CD4-positive, alpha-beta T cell treated with Interleukin-1 beta for 1 hour (primary cell): ENCODE data around the gene ABCB8.
"Not testable (repeated sequence)": the region's sequence is repeated elsewhere in the genome, so short reads cannot be mapped to it uniquely, and the experiment has no call there.

Experiments
- DNase-seq, 2 donors: peaks; one replicate each; pipeline ENCODE4 v3.0.0-alpha.2; 2020 to 2022

ABCB8 gene

DNA sequence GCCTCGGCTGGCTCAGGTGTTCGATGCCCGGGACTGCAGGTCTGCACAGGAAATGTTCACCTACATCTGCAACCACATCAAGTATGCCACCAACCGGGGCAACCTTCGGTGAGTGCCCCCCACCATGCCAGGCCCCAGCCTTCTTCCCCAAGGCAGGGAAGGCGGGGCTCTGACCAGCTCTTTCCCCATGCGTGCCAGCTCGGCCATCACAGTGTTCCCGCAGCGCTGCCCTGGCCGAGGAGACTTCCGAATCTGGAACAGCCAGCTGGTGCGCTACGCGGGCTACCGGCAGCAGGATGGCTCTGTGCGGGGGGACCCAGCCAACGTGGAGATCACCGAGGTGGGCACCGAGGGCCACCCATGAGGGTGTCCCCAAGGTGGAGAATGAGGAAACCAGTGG, 29.9 kb upstream of the ABCB8 start:
- no peak for DNase-seq

DNA sequence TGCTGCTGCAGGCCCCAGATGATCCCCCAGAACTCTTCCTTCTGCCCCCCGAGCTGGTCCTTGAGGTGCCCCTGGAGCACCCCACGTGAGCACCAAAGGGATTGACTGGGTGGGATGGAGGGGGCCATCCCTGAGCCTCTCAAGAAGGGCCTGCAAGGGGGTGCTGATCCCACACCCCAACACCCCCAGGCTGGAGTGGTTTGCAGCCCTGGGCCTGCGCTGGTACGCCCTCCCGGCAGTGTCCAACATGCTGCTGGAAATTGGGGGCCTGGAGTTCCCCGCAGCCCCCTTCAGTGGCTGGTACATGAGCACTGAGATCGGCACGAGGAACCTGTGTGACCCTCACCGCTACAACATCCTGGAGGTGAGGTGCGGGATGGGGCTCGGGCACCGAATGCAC, 29.2 kb upstream of the ABCB8 start:
- no peak for DNase-seq

DNA sequence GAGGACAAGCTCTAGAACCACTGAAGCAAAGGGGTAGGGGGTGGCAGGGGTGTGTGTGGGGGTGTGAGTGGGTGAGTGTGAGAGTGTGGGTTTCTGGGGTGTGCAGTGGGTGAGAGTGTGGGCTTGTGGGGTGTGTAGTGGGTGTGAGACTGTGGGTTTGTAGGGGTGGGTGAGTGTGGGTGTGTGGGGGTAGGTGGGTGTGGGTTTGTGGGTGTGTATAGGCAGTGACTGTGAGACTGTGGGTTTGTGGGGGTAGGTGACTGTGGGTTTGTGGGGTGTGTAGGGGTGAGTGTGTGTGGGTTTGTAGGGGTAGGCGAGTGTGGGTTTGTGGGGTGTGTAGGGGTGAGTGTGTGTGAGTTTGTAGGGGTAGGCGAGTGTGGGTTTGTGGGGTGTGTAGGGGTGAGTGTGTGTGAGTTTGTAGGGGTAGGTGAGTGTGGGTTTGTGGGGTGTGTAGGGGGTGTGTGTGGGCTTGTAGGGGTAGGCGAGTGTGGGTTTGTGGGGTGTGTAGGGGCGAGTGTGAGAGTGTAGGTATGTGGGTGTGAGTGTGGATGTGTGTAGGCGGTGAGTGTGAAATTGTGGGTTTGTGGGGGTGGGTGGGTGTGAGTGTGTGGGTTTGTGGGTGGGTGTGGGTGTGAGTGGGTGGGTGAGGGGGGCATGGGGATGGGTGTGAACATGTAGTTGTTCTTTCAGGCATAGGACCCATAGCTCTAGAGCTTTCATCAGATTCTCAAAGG, 28.6 kb upstream of the ABCB8 start:
- peak; percentile 48 to 54 for DNase-seq

DNA sequence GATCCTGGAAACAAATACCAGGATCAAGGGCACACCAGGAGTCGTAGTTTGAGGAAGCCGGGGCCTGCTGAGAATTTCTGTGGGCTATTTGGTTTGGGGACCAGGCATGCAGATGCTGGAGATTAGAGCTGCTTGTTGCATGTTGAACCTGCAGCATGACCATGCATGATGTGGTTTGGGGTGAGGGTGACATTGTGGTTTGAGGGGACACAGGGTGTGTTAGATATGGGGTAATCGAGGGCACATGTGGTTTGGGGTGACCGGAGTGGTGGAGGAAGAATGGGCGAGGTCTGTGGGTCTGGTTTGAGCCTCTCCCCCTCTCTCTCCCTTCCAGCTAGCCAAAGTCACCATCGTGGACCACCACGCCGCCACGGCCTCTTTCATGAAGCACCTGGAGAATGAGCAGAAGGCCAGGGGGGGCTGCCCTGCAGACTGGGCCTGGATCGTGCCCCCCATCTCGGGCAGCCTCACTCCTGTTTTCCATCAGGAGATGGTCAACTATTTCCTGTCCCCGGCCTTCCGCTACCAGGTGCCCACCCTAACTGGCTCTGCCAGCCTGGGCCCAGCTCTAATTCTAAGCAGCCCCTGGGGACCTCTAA, 27.3 kb upstream of the ABCB8 start:
- DNase-seq, result no peak

DNA sequence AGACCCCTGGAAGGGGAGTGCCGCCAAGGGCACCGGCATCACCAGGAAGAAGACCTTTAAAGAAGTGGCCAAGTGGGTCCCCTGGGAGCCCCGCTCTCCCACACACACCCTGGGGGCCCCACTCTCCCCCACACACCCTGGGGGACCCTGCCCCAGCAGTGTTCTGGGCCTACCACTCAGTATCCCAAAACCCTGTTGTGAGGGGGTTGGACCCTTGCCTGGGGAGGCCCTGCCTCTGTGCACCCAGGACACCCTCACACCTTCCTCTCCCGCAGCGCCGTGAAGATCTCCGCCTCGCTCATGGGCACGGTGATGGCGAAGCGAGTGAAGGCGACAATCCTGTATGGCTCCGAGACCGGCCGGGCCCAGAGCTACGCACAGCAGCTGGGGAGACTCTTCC, 26.7 kb upstream of the ABCB8 start:
- DNase-seq, result no peak

DNA sequence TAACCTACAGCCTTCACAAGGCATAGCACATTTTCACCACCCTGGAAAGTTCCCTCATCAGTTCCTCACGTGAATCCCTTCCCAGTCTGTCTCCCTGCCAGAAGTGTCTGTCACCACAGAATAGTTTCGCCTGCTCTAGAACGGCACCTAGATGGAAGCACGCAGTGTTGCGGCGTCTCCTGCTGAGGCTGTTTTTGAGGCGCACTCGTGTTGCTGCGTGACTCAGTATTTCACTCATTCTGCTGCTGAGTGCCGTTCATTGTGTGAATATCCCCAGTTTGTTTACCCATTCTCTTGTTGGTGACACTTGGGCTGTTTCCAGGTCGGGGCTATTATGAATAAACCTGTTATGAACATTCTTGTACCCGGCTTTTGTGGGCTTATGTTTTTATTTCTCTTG, 24.7 kb upstream of the ABCB8 start:
- DNase-seq, result no peak

DNA sequence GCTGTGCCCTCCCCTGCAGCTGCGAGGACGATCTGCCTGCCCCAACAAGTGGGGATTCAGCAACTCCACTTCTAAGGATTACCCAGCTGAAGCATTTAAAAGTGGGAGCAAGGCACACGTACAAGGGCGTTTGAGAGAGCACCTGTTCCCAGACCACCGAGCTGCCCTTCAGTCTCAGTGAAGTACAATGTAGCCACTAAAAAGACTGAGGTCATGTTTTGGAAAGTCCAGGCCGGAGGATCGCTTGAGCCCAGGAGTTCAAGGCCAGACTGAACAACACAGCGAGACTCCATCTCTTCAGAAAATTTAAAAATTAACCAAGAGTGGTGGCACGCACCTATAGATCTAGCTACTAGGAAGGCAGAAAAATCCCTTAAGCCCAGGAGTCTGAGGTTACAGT, 22.7 kb upstream of the ABCB8 start:
- no peak for DNase-seq

DNA sequence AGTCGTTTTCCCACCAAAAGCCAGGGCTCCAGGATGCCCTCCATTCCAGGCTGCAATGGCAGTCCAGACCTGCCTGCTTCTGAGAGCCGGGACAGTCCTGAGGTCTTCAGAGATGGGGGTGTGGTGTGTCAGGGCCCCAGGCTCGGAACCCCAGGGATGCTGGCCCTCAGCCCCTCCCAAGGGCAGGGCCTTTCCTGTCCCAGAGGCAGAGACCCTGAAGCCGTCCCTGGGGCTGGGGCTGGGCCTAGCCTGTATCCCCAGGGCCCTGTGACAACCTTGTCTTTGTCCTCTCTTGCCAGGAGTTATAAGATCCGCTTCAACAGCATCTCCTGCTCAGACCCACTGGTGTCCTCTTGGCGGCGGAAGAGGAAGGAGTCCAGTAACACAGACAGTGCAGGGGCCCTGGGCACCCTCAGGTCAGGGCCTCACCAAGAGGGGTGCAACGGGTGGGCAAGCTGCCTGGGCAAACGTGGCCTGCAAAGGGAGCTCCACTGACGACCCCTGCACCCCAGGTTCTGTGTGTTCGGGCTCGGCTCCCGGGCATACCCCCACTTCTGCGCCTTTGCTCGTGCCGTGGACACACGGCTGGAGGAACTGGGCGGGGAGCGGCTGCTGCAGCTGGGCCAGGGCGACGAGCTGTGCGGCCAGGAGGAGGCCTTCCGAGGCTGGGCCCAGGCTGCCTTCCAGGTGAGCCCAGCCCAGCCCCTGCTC, 21.5 kb upstream of the ABCB8 start:
- no peak for DNase-seq

DNA sequence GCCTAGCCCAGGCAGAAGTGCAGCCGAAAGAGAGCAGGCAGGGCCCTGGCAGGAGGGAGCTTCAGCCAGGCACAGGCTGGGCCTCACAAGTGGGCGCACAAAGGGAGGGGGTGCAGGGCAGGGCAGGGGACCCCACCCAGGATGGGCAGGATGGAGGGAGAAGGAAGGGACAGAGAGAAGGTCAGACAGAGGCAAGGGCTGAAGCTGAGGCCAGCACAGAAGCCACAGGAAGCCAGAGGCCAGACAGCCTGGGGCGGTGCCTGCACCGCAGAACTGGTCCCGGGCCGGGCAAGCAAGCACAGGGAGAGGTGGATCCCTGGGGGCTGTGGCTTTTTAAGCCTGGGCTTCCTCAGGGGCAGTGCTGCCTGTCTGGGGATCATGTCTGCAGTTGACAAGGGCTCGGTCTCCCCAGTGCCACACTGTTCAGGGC, 20.8 kb upstream of the ABCB8 start:
- no peak for DNase-seq

DNA sequence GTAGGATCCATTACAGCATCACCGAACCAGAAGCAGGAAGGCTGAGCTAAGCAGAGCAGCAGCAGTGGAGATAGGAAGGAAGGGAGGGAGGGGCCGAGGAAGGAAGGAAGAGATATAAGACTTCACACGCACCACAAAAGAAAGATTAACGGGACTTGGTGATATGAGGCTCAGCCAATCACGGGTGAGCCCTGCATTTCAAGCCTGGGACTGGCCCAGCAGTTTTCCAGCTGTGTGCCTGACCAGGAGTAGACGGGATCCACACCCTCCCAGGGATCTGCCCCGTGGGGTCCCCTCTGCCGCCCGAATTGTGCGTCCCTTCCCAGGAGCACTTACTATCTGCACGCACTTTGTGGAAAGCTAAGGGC, 20.1 kb upstream of the ABCB8 start:
- DNase-seq, result peak; percentile 25 to 62

DNA sequence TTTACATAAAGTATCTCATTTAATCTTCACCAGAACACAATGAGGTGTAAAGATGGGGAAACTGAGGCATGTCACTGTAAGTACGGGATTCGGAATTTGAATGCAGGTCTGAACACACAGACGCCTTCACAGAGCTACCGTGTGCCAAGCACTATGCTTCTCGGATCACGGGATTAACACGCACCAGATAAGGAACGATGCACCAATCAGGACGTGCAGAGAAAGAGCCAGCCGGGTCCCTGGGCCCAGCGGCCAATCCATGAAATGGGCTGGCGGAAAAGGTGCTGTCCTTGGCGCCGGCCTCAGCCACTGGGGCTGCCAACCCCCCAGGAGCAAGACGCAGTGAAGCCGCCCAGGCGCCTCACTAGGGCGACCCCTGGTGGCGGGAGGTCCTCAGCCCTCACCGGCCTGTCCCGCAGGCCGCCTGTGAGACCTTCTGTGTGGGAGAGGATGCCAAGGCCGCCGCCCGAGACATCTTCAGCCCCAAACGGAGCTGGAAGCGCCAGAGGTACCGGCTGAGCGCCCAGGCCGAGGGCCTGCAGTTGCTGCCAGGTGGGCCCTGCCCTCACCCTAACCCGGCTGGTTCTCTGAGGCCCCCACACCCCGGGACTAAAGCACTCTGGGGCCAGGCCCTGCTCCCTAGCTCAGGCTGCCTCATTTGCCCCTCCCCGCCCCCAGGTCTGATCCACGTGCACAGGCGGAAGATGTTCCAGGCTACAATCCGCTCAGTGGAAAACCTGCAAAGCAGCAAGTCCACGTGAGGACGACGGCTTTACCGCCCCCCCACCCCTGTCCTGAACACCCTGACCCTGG, 19.5 kb upstream of the ABCB8 start:
- peak; percentile 79 to 87 for DNase-seq

DNA sequence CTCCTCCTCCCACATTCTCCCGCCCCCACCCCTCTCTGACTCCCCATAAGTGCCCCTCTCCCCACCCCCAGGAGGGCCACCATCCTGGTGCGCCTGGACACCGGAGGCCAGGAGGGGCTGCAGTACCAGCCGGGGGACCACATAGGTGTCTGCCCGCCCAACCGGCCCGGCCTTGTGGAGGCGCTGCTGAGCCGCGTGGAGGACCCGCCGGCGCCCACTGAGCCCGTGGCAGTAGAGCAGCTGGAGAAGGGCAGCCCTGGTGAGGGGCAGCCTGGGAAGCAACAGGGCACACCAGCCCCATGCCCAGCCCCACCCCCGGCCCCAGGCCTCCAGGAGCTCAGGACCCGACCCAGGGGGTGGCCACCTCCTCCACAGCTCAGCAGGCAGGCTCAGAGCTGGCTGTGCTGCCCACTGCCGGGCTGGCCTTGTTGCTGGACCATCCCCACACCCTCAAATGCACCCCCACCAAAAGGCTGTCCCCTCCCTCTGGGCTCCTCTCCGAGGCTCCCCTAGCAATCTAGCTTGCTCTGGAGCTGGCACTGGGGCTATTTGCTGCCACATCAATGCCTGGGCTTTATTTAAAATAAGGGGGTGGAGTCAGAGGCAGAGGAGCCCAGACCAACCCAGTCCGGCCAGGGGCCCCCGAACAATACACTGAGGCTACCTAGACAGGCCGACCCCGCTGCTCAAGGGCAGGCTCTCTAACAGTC, 18.8 kb upstream of the ABCB8 start:
- no peak for DNase-seq

DNA sequence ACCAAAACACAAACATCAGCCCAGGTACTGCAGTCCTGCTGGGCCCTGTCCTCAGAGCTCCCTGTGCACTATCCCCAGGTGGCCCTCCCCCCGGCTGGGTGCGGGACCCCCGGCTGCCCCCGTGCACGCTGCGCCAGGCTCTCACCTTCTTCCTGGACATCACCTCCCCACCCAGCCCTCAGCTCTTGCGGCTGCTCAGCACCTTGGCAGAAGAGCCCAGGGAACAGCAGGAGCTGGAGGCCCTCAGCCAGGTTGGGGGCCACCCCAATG, 18.3 kb upstream of the ABCB8 start:
- DNase-seq, result no peak

DNA sequence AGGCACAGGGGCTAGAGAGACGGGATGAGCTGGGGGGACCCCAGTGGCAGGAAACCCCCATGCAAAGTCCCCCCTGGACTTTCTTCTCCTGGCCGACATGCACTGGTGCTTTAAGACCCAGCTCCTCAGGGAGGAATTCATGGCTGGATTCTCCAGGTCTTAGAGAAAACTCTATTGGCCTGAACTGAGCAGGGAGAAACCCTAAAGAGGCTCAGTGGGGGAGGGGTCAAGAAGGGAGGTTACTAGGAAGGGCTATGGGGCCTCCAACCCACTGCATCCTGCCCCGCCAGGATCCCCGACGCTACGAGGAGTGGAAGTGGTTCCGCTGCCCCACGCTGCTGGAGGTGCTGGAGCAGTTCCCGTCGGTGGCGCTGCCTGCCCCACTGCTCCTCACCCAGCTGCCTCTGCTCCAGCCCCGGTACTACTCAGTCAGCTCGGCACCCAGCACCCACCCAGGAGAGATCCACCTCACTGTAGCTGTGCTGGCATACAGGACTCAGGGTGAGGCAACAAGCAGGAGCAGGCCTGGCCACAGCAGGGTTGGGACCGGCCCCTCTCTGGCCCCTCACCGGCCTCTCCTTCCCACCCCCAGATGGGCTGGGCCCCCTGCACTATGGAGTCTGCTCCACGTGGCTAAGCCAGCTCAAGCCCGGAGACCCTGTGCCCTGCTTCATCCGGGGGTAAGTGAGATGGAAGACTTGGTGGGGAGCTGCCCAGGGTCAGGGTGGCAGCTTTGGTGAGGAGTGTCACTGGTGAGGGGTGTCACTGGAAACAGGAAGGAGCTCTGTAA, 17.7 kb upstream of the ABCB8 start:
- peak; percentile 44 to 50 for DNase-seq

DNA sequence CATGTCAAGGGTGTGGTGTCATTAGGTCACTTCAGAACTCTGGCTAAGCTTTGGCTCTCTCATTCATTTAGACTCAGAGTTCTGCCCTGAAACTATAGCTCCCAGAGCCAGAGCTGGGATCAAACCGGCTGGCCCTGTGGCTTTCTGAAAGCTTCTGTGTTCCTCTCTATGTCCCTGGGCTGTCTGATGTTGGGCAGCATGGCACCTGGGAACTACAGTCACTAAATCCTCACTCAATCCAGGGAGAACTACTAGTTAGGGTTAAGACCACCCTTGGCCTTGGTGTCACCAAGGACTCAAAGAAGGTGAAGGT, 17.2 kb upstream of the ABCB8 start:
- peak in 1 of 2 donors; percentile 48 for DNase-seq

DNA sequence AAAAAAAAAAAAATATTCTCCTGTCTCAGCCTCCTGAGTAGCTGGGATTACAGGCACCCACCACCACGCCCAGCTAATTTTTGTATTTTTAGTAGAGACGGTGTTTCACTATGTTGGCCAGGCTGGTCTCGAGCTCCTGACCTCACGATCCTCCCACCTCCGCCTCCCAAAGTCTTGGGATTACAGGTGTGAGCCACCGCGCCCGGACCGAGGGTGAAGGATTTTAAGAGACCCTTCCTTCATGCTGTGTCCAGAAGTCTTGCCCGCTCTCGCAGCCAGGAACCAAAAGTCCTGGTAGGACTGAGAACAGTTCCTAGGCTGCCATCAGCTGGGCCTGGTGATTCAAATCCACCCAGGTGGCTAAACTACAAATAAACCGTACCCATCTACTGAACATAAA, 16.6 kb upstream of the ABCB8 start:
- not testable (repeated sequence) for DNase-seq

DNA sequence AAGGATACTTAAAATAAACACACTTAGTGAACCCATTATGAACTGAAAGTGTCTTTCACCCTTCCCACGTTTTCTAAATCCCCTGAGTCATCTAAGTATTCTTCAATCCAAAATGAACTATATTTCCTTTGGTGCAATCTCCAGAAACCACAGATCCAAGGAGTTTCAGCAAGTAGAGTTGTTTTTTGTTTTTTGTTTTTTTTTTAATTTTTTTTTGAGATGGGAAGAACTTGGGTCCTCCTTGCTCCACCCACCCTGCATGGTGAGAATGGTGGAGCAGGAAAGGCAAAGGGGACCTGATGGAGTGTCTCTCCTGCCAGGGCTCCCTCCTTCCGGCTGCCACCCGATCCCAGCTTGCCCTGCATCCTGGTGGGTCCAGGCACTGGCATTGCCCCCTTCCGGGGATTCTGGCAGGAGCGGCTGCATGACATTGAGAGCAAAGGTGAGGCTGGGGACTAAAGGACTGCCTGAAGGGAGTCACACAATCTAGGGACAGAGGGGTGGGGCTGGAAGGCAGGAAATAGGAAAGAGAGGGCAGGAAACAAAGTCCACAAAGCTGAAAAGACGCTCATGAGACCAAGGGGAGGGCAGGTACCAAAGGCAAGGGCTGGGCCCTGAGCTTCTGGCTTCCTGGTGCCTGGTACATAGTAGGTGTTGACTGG, 16.1 kb upstream of the ABCB8 start:
- no peak for DNase-seq

DNA sequence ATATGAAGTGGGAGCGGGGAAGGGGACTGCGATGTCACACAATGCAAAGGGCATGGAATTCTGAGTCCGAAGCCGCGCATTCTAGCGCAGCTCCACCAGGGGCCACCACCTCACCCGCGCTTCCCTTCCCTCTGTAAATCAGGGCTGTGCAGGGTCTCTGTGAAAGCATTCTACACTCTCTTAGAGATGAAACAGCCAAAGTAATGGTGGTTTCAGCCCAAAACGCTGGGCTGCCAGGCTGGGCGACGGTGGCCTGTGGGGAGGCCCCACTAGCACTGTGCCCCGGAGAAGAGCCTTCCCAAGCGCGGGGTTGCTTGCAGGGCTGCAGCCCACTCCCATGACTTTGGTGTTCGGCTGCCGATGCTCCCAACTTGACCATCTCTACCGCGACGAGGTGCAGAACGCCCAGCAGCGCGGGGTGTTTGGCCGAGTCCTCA, 15.3 kb upstream of the ABCB8 start:
- DNase-seq, result peak in 1 of 2 donors; percentile 31

DNA sequence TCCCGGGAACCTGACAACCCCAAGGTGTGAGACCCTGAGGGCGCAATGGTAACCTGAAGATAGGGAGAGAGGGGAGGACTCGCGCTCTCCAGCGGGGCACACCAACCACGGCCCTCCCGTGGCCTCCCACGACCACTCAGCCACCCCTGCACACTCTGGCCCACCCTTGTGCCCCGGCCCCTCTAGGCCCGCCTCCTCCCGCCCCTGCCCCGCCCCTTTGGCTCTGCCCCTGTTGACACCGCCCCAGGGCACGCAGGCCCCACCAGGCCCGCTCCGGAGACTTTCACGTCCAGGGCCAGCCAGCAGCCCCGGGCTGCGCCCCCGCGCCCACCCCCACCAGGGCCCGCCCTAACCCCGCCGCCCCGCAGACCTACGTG, 14.9 kb upstream of the ABCB8 start:
- DNase-seq, result no peak

DNA sequence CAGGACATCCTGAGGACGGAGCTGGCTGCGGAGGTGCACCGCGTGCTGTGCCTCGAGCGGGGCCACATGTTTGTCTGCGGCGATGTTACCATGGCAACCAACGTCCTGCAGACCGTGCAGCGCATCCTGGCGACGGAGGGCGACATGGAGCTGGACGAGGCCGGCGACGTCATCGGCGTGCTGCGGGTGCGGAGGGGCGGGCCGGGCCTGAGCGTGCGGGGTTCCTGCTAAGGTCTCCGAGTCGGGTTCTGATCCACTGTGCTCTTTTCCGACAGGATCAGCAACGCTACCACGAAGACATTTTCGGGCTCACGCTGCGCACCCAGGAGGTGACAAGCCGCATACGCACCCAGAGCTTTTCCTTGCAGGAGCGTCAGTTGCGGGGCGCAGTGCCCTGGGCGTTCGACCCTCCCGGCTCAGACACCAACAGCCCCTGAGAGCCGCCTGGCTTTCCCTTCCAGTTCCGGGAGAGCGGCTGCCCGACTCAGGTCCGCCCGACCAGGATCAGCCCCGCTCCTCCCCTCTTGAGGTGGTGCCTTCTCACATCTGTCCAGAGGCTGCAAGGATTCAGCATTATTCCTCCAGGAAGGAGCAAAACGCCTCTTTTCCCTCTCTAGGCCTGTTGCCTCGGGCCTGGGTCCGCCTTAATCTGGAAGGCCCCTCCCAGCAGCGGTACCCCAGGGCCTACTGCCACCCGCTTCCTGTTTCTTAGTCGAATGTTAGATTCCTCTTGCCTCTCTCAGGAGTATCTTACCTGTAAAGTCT, 14.3 kb upstream of the ABCB8 start:
- DNase-seq, result peak; percentile 95 to 98

DNA sequence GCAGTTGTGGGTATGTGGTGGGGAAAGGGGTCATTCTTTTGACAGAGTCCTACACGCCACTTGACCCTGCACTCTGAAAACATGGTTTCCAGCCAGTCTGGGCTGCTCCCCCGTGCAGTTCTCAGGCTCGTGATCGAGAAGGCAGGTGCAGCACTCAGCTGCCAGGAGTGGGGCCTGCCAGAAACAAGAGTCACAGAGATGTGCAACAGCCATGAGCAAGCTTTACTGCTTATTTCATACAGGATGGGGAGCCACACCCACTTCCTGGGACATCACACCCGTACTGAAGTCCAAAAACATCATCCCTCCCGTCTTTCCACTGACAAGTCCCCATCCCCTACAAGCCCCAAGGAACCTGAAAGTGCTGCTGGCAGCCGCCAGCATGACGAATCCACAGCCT, 13.3 kb upstream of the ABCB8 start:
- peak; percentile 42 to 48 for DNase-seq
